Measurements from ENCODE around the gene SLFN11.
A peak's percentile ranks its signal among the peaks of the same experiment; 100 is the strongest.
"Not testable (repeated sequence)": the region's sequence is repeated elsewhere in the genome, so short reads cannot be mapped to it uniquely, and the experiment has no call there.

SLFN11 gene

DNA sequence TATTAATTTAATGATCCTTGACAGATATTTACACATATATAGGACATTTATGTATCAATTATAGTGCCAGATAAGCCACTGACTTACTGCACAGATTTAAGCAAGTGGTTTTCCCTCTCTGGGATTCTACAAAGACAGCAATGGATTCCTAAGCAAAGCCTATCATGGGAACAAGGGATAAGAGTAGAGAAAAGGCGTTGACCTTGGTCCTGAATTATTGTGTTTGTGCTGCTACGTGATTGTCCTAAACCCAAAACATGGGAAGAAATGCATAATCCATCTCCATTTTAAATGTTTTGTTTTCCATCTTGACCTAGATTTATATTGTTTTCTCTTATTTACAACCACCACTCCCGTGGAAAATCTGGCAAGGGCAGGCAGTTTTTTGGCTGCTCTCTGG, 14.0 kb downstream of the SLFN11 start:
- no peak for DNase-seq

DNA sequence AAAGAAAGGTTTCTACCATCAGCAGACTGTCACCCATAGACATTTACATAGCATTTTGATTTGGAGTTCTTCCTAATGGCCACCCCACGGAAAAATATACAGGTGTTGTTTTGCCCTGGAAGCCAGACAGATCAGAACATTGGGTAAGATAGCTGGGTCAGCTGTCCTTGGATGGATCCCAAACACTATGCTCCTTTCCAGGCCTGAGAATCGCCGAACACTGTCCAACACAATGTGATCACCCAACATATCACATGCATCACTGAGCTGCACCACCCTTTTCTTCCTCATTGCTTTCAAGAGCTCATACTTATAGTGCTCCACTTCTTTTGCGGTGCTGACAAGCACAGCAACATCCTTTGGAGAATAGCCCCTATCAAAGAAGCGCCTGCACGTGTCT, 21.1 kb downstream of the SLFN11 start:
- no peak for DNase-seq

DNA sequence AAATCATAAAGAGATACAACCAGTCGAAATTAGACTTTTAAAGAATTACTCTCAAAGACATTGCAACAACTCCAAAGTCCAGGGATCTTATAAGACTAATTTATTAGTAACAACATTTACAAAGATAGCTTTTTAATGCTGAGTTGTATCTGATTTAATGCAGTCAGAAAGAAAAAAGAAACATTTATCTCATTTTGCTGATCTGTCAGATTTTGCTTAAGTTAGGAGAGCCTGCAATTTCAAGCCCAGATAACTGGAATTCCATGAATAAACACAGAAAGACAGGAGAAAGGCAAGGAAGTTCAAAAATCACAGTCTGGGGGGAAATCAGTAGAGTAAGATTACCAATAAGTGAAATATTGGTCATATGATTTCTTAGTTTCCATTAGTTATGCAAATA, 22.9 kb downstream of the SLFN11 start:
- no peak for DNase-seq

DNA sequence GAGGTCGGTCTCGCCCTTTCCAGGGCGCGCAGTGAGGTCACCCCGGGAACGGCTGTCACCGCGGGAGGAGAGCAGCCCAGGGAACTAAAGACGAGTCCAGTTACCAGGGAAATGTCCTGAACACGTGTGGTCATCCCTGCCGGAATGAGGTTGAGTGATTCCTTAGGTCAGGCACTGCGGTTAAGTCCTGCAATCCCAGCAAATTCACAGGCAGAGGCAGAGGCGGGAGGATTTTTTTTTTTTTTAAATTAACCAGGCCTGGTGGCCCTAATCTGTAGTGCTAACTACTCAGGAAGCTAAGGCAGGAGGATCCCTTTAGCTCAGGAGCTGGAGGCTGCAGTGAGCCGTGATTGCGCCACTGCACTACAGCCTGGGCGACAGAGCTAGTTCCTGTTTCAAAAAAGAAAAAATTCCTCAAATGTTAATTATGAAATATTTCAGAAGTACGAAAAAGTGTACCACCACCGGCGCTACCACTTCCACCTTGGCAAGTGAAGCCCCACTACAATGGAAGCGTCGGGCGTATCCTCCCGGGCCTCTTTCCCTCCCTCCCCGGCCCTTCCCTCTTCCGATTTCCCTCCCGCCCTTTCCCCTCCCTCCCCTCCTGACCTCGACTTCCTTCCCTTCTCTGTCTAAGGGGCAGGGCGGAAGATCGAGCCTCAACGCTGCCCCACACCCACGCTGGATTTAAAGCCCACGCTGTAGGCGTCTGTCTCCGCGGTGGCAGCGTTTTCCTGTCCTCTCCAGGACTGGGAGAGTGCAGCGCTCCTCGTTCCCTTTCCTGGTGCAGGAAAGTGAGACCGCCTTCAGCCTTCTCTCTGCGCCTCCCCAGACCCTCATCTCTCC, 27.3 kb downstream of the SLFN11 start:
- DNase-seq, result no peak

DNA sequence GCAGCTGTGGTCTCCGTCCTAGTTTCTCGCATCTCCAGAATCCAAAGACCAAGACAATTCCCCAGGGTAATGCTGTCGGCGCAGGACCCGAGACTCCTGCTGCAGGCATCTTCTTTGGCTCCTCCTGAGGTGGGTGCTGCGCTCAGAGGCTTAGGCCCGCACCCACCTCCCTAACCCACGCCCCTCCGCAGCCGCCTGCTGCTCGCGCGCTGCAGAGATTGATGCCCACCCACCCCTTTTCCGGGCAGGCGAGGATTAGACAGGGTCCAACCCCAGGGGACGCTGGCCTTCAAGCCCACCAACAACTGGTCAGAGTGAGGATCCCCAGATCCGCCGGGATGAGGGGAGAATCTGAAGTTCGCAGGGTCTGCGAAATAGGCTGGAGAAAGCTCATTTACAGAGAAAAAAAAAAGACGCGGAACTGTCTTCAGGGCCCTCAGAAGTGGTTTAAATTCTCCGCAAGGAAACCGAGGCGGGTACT, 27.9 kb downstream of the SLFN11 start:
- no peak for DNase-seq

DNA sequence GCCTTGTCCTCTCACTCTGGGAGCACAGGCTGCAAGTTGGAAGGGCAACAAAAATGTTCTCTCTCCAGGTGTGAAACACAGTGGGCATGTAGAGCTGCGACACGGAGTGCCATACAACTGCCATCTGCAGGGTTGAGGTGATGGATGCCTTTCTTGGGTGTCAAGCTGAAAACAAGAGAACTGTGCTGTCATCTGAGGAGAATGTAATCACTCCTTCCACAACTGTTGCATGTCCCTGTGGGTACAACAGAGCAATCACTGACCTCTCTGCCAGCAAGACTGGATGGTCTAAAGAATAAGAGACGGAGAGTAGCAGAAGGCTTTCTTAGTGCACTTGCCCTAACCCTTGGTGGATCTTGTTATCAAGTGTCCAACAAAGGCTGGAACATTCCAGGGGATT, 29.2 kb downstream of the SLFN11 start:
- DNase-seq, result no peak

DNA sequence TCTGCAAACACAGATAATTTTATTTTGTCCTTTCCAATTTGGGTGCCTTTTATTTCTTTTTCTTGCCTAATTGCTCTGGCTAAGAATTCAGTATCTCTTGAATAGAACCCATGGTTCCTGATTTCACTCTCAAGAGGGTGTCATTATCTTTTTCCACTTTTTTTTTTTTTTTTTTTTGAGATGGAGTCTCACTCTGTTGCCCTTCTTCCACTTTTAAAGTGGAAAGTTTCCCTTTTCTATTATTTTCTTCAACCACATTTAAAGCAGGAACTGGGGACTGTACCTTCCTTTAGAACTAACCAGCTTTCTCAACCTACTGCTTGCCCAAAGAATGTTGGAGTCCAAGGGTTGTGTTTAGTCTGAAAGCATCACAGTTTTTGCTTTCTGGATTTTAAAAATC, 31.1 kb downstream of the SLFN11 start:
- no peak for DNase-seq

DNA sequence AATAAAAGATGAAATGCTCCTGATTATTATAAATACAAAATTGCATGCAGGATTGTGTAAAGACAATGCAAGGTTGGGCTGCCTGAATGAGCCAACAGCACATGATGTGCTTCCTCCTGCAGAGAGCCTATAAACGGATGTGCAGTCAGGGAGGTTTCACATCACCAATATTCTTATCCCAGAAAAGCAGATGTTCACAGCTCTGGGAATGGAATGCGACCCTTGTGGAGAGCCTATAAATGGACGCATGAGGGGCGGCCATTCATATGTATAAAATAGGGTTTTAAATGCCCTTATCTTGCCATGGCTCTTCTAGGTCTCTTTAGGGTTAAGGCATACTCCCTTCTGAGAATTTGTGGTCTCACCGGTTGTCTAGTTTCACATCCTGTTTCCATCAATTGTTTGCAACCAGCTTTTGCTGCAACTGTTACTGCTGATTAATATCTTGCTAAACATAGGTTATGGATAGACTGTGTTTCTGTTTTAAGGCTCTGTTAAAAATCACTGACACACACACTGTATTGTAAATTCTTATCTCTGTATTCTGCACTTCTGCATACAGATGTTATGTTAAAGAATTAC, 31.9 kb downstream of the SLFN11 start:
- no peak for DNase-seq

DNA sequence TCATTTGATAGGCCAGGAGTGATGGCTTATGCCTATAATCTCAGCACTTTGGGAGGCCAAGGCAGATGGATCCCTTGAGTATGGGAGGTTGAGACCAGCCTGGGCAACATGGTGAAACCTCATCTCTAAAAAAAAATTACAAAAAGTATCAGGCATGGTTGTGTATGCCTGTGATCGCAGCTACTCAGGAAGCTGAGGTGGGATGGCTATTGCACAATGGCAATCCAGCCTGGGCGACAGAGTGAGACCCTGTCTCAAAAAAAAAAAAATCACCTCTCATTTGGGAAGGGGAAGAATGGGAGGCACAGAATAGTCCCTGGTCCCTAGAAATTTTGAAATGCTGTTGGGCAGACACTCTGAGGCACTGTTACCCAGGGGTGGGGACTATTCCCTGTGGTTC, 35.2 kb downstream of the SLFN11 start:
- no peak for DNase-seq

DNA sequence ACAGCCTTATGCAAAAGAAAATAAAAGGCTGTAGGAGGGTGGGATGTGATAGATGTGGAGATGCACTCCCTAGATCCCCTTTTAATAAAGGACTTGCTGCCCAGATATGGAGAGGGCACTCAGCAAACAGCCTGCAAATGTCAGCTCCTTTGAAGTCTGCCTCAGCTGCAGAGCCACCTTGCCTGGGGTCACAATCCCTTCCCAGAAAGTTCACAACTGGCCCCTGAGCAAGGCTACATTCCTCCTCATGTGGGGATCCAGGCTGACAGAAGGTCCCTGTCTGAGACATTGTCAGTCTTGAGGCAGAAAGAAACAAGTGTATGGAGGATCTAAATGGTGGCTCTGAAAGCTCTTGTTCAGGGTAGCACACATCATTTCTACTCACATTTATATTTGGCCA, 36.1 kb downstream of the SLFN11 start:
- no peak for DNase-seq

DNA sequence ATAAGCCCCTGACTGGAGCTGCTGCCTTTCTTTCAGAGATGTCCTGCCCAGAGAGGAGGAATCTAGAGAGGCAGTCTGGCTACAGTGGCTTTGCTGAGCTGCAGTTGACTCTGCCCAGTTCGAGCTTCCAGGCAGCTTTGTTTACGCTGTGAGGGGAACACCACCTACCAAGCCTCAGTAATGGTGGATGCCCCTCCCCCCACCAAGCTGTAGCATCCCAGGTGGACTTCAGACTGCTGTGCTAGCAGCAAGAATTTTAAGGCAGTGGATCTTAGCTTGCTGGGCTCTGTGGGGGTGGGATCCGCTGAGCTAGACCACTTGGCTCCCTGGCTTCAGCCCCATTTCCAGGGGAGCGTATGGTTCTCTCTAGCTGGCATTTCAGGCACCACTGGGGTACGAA, 39.8 kb downstream of the SLFN11 start:
- DNase-seq, result not testable (repeated sequence)

DNA sequence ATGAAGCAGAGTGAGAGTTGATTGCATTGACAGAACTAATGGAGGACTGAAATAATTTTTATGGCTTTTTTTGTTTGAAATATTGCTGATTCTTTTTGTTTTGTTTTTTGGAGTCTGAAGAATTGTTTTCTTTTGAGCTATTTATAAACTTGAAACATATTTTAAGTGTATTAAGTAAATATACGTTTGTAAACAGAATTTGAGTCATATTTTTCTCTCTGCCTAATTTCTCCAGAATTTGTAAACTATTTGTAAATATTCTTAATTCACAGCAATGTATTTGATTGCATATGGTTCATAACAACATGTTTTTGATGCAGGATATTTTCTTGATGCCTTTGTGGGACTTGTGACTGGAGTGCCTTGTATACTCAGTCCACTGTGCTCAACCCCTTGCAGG, 50.7 kb downstream of the SLFN11 start:
- no peak for DNase-seq

DNA sequence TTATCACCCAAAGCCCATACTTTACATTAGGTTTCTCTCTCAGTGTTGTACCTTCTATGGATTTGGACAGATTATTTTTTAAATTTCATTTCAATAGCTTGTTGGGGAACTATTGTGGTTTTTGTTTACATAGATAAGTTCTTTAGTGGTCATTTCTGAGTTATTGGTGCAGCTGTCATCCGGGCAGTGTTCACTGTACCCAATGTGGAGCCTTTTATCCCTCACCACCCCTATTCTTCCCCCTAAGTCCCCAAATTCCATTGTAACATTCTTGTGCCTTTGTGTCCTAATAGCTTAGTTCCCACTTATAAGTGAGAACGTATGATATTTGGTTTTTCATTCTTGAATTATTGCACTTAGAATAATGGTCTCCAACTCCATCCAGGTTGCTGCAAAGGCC, 57.5 kb downstream of the SLFN11 start:
- DNase-seq, result no peak

DNA sequence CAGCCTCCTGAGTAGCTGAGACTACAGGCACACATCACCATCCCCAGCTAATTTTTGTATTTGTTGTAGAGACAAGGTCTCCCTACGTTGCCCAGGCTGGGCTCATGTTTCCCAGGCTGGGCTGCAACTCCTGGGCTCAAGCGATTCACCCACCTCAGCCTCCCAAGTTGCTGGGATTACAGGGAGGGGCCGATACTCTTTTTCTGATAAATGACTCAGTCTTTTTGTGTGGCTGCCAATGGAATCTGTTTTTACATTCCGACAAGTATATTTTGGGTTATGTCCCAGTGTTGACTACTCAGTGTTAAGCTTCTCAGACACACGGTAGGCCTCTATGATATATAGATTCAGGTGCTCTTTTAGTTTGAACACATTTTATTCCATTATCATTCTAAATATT, 58.1 kb downstream of the SLFN11 start:
- no peak for DNase-seq

DNA sequence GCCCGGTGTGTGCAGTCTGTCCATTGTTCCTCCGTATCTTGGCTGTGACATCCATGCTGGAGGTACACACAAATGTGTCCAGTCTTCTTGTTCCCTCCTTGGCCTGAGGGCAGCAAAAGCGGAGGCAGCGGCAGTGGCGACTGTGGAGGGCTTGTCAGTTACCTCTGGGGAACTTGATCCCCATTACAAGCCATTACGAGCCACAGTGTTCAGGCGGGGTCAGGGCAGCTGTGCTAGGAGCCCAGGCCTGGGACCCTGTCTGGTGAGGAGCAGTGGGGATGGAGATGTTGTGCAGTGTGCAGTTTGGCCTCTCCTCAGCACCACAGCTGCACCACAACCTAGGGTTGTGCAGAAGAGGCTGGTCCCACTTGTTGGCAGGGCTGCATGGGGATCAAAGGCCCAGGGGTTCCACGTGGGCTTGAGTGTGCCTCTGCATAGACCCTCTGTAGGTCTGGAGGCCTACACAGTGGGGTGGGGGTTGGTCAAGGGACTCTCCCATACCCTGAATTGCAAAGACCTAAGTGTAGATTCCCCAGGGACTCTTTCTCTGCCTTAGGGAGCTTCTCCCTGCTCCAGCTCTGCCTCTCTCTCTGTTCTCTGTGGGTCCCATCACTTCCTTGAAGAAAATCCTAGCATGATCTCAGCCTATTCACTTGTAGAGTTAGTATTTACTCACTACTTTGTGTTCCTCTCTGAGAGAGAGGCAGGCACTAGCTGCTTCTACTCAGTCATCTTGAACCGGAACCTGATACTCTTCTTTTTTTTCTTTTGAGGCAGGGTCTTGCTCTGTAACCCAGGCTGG, 58.8 kb downstream of the SLFN11 start:
- DNase-seq, result no peak

DNA sequence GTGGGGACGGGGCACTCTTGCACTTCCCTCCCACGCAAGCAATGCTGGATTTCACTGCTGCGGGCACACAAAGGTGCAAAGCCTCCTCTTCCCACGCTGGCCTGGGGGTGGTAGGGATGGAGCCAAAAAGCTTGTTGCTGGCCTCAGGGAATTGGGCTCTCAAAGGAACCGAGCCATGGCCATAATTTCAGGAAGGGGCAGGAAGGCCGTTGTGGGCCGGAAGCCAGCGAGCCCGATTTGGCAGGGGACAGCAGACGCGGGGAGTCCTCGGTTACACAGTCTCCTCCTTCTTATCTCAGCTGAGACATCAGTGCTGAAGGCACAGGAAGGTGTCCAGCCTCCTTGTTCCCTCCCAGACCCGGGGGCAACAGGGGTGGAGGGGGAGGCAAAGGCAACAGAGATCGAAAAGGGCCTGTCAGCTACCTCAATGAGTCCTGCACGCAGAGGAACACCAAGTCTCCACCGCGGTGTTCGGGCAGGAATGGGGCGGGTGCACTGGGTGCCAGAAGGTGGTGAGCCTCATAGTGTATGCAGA, 59.5 kb downstream of the SLFN11 start:
- DNase-seq, result no peak

DNA sequence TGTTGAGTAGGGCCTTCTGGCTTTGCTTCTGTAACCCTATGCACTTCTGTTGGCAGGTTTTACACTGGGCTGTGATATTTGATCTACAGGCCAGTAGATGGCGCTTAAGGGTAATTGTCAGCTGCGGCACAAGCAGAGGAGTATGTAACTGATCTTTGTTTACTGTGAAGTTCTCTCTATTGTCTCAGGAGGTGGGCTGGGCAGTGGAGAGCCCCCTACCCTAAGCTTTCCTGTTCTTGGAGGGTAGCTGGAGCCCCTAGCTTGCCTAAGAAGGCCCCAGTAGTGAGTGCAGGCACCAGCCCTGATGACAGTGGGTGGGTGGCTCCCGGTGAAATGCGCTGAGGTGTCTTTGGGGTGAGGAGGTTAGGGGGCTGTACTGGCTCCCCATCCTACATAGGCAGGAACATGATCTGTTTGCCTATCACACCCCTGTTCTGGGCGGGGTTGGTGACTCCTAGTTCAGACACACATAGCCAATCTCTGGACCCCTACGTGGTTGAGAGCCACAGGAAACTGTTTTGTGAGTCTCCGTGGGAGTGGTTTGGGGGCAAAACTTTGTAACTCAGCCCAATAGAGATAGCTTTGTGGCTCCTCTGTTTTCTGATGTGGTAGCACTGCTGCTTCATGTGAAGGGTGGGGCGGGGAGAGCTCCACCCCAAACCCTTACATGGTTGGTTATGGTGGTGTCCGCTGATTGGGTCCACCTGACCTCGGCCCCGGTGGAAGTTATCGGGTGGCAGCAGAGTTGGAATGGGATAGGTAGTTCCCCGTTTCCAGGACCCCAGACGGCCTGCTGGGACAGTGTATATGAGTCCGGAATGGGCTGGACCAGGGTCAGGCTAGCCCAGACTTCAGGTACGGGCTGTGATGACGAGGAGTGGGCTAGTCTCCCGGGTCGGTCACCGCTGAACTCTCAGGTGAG, 60.4 kb downstream of the SLFN11 start:
- peak; percentile 0 for DNase-seq

DNA sequence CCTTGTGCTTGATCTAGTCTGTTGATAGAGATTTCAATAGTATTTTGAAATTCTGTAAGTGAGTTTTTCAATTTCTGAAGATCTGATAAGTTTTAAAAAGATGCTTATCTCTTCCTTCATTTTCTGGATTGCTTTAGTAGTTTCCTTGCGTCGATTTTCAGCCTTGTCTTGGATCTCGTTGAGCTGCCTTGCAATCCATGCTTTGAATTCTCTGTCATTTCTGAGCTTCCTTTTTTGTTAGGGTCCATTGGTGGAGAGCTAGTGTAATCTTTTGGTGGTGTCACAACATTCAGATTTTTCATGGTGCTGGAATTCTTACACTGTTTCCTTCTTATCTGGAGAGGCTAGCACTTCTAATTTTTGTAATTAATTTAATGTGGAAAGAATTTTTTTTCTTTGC, 61.1 kb downstream of the SLFN11 start:
- no peak for DNase-seq

DNA sequence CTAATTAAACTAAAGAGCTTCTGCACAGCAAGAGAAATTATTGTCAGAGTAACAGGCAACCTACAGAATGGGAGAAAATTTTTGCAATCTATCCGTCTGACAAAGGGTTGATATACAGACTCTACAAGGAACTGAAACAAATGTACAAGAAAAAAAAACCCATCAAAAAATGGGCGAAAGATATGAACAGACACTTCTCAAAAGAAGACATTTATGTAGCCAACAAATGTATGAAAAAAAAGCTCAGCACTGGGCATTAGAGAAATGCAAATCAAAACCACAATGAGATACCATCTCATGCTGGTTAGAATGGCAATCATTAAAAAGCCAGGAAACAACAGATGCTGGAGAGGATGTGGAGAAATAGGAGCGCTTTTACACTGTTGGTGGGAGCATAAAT, 64.1 kb downstream of the SLFN11 start:
- DNase-seq, result not testable (repeated sequence)

All from DMS 273 treated with DMSO at 0.1 percent for 48 hours (cell line).